CD4-positive, alpha-beta T cell treated with Interferon alpha-2 for 1 hour (primary cell): Measurements from ENCODE around the gene BEND3.
"Not testable (repeated sequence)": the region's sequence is repeated elsewhere in the genome, so short reads cannot be mapped to it uniquely, and the experiment has no call there.

Source experiments
- DNase-seq, 2 donors: peaks; one replicate each; pipeline ENCODE4 v3.0.0-alpha.2; 2020 to 2022

BEND3 gene

DNA sequence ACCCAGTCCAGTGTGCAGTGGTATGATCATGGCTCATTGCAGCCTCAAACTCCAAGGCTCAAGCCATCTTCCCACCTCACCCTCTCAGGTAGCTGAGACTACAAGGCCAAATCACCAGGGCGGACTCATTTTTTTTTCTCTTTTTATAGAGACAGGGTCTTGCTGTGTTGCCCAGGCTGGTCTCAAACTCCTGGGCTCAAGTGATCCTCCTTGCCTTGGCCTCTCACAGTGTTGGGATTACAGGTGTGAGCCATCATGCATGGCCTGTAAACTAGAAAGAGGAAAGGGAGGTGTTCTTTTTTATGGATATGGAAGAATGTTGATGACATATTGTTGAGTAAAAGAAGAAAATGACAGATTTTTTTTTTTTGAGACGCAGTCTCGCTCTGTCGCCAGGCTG, 5.1 kb upstream of the BEND3 start:
- DNase-seq: no peak

DNA sequence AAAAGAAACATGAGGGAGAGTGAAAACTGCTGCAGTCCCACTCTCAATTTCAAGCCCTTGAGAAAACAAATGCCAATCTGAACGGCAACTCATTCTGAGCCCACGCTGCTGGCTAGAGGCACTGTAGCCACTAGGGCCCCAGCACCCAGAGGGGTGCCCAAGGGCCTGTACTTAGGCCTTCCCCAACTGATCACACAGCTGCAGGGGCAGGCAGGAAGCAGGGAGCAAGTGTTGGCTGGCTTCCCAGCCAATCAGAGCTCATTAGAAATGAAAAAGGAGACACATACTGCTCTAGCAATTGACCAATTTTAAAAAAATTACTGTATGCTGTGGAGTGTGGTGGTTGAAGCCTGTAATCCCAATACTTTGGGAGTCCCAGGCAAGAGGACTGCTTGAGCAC, 3.7 kb upstream of the BEND3 start:
- DNase-seq: no peak

DNA sequence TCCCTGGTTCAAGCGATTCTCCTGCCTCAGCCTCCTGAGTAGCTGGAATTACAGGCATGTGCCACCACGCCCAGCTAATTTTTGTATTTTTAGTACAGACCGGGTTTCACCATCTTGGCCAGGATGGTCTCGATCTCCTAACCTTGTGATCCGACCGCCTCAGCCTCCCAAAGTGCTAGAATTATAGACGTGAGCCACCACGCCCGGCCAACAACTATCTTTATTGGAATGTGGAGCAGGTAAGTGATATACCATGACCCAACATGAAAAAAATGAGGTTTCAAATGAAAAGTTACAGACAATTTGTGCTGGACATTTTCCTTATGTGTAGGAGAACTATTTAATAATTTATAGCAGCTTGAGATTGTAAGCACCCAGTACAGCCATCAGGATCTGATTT, 3.2 kb upstream of the BEND3 start:
- DNase-seq: not testable (repeated sequence)

DNA sequence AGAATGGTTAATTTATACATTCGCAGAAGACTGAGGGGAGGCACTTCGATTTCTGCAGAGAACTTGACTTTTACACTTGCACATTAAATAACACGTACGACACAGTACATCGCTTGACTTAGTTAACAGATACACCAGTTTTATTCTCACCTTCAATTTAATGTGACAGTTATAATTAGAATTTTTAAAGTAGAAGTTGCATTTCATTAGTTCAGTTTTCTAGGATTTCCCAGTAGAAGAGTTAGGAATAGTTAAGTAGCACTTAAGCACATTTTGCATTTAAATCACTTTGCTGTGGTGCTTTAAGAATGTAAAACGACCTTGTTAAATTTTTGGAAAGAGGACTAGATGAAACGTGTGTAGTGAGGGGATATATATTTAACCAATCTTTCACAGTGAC, 1.6 kb upstream of the BEND3 start:
- no peak for DNase-seq

DNA sequence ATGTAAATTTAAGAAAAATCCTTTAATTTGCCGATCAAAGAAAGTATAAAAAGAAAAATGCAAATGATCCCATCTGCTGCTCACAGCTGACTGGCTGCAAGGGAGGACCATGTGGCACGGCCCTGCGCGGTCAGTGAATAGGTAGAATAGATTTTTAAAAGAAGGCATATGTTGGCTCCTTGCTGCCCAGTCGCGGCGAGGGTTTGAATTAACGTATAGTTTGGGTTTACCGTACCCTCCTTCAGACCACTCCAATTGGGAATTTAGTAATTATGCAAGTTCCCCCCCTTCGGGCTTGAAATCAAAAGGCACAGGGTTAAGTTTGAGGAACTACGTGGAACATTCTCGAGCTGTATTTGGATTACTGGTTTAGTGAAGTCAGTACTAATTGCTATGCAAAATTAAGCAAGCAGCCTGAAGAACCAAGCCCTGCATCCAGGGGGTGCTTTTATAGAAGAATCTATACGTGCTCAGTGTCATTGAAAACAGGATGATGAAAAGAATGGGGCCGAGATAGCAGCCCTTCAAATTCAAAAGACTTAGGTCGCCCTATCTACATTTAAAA, 1.1 kb upstream of the BEND3 start:
- peak; percentile 5 to 22 for DNase-seq

DNA sequence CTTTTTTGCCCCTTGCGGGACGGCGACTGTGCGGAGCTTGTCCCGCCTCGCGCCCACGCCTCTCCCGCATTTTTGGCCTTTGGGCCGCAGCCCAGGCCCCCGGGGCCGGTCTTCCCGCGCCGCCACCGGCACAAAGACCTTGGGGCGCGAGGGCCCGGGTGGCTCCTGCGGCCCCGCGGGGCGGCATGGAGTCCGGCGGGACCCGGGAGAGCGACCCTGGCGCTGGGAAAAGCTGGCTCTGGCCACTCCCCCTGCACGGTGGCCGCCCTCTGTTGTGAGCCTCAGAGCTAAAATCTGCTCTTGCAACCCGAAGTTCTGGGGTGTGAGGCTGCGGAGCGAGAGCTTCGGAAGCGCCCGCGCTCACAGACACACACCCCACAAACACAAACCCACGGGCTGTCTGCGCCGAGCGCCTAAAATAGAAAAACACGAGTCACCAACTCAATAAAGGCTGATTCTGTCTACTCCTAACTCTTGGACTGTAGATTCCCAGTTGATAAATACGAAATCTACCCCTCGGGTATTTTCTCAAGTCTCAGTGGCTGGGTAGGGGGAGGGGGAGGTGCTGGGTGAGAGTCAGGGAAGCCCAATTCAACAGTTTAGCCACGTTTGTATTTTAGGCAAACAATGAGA, 496 bp upstream of the BEND3 start:
- DNase-seq: peak in 1 of 2 donors; percentile 11

DNA sequence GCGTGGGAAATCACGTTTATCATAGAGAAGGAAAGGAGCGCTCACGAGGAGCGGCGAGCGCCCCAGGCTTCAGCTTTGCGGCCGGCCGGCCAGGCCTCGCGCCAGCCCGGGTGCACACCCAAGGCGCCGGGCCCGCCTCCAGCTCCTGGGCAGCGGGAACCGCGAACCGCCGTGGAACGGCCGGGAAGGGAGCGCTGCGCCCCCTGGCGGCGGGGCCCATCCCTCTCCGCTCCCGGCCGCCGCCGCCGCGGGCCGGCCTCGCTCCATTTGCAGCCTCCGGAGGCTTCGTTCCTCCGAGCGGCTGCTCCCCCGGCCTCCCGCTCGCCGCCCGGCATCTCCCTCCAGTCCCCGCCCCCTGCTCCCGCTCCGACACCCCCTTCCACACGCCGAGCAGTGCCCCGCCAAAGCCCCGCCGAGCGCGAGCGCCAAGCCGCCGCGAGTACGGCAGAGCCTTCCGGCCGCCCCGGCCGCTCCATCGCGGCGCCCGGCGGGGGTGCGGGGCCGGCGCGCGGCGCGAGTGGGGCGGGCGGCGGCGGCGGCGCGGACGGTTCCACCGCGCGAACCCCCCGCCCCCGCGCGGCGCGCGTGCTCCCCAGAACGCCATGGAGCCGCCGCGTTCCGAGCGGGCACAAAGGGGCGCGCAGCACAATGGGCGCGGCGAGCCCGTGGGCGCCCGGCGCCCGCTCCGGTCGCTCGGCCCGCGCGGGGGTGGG, 946 bp downstream of the BEND3 start:
- peak; percentile 65 to 73 for DNase-seq

DNA sequence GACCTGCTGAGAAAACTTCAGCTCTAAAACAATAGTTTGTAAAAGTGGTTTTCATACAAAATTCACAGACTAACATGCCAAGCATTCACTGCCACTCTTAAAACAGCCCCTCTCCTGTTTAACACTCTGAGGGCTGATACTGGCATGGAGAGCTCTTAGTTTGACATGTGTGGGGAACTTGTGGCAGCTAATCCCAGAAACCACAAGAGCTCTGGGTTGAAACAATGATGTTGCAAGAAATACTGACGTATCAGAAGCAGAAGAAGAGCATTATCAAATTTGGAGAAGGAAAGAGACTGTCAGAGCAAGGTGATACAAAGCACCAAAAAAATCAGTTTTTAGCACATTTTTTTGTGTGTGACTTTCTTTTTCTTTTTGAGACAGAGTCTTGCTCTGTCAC, 5.1 kb downstream of the BEND3 start:
- DNase-seq: no peak

DNA sequence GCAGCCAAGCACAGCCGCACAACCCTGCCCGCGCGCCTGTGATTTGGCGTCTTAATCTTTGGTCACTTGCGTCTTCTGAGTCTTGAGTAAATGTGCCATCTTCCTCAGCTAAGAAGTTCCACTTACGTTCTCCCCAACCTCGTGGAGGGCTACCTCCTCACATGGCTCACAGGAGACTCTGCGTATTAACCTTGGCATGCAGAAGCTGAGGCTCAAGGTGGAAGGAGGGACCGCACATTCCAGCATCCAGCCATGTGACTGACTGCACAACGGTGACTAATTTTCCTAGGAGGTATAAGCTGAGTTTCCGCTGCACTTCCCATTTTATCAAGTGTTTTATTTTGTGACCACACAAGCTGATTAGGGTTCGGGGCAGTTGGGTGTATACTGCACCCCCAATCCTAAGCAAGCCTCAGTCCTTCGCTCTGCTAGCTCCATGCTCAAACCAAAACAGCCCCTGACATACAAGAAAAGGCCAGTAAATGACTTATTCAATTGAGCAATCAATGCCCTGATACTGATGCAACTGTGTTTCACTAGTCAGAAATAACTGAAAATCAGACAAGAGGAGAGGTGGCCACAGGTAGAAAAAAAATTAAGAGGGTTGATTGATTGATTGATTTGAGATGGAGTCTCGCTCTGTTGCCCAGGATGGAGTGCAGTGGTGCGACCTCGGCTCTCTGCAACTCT, 7.0 kb downstream of the BEND3 start:
- DNase-seq: no peak

DNA sequence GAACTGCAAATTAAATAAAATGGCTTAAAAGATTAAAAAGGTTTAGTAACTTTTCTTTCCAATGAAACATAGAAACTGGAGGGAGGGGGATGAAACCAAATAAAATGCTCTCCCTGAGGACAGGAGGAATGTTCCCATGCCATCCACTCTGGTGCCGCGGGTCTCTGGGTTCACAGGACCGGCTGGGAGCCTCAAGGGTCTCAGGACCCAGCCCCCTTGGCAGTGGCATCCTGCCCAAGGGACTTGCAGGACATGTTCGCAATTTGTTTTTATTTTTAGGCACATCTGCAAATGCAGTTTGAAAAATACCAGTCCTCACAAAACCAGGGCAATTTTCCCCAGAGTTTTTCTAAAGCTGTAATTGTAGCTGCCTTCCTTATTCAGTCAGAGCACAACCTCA, 7.5 kb downstream of the BEND3 start:
- DNase-seq: no peak

DNA sequence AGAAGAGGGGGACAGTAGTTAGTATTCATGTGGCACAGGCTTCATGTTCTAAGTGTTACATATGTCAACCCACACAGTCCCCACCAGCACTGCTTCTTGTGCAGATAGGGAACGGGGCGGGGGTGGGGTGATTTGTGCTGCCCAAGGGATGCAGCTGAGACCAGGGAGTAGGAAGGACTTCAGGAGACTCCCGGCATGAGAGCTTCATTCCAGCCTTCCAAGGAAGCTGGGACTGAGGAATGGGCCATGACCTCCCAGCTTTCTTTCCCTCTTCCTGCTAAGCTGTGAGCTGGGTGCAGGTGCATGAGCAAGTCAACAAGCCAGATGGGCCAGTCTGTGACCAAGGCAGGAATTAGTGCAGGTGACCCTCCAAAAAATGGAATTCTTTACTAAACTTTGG, 9.2 kb downstream of the BEND3 start:
- DNase-seq: no peak

DNA sequence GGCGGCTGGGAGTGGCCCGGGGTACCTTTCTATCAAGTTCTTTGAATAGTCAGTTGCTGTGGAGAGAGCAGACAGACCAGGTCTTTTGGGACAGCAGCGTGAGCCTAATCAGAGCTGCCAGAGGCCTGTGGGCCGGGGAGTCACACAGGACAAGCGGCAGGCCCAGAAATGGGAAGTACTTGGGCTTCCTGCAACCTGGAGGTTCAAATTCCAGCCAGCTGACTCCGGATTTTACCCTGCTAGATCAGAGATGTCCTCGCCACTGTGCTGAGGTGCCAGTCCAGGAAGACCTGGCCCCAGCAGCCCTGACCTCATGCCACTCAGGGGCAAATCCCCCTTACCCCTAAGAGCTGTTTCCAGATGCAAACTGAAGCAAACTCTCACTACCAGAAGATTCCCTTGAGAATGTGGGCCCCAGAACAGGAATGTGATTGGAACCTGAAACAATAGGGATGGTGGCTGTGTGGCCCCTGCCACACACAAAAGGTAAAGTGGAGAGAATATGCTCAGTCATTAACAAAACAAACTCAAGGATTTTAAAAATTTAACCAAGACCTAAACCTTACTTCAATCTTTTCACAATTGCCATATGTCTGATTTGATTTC, 9.7 kb downstream of the BEND3 start:
- no peak for DNase-seq

DNA sequence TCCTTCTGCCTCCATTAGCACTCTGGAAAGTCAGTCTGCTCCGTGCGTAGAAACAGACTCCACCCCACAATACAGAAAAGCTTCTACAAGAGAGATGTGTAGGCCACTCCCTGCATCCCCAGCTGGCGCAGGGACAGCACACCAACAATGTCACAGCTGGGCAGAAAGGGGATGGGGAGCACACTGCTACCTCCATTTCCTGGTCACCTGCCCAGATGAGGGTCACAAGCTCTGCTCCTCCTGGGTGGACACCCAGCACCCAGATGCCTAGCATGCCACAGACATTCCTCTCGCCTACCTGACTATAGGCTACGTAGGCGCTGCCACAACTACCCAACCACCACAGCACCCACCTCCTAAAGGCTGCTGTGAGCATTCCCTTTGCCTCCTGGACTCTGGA, 12.2 kb downstream of the BEND3 start:
- DNase-seq: no peak

DNA sequence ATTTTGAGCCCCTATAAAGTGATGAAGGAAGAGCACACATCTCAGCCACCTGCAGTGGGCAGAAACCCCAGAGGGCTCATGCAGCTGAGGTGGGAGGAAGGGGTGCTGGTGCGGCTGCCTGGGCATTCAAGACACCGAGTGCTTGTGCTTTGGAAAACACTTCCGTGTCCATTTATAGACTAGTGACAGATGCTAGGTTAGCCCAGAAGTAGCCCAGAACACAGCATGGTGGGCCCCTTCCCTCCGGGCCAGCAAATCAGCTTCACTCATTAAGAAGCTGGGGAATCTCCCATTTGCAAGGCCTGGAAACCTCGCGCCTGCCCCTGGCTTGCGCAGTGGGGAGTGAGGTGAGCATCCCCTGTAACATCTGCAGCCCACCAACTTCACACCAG, 12.9 kb downstream of the BEND3 start:
- DNase-seq: no peak

DNA sequence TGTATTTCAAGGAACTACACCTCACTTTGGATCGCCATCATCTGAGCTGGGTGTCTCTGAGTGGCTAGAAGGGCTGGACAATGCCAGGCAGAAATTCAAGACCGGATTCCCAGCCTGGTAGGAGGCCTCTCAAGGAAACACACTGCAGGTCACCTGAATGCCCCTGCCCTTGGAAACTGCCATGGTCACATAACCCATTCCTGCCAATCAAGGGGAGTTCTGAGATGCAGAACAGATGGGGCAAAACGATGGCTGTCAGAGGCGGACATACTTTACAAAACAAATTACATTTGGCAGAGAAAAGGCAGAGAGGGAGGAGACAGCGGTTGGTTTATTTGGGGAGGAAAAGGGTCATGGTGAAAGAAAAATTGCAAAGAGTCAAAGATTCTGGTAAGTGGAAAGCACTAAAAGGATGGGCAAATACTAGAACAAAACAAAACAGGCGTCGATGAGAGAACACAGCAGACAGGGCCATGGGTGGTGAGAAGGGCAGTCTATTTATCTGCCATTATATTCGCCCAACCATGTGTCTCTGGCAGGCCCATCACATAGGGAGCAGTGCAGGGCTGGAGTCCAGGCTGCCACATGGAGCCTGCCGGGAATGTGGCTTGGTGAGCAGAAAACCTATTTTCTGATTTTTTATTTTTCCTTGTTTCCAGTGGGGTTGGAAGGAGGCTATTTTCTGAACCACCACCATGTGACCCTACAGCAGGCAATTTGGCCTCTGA, 13.5 kb downstream of the BEND3 start:
- DNase-seq: no peak

DNA sequence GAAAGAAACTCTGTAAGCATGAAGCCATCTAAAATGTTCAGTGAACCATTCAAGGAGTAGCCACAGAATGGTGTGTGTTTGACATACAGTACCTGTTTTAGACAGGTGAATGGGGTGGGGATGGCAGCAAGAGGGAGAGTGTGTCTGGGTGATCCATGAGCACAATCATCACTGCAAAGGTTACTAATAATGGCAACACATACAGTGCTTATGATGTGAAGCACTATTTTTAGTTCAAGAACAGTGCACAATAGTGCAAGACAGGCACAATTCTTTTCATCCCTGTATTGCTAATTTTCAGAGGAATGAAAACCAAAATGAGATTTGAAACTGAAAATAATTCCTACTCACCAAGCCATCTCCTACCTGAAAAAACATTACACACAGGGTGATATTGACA, 14.1 kb downstream of the BEND3 start:
- no peak for DNase-seq

DNA sequence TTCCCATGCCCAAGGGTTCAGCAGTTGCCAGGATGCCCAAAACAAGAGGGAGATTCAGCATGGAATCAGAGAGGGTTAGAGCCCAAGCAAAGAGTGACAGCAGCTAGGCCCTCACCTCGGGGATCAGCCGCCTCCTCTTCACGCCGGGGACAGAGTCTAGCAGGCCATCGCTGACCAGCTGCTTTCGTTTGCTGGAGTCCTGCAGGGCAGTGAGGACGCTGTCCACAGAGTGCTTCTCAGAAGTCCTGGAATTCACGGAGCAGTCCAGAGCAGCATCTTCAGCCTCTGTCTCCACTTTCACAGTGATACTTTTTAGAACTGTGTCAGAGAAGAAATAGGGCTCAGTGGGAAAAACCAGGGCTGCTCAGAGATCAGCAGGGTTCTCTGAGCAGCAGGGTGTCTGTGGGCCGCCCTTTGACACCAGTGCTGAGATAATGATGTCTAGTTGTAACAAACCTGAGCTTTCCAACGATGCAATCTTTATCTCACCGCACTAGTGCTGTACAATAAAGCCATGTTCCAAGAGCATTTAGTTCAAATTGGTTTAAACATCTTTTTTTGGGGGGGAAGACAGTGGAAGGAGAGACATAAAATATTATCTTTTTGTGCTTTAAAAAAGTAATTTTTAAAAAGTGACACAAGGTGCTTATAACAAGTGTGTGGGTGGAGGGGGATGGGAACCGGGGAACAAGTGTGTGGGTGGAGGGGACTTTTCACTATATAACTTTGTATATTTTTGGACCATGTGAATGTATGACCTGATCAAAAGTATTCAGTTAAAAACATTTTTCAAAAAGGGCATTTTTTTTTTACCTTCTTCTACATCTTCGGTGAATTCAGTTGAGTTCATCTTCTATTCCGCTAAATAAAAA, 16.6 kb downstream of the BEND3 start:
- no peak for DNase-seq

DNA sequence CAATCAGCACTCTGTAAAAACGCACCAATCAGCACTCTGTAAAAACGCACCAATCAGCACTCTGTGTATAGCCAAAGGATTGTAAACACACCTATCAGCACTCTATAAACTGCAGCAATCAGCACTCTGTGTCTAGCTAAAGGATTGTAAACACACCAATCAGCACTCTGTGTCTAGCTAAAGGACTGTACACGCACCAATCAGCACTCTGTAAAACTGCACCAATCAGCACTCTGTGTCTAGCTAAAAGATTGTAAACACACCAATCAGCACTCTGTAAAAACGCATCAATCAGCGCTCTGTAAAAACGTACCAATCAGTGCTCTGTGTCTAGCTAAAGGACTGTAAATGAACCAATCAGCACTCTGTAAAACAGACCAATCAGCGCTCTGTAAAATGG, 30.9 kb downstream of the BEND3 start:
- DNase-seq: not testable (repeated sequence)

DNA sequence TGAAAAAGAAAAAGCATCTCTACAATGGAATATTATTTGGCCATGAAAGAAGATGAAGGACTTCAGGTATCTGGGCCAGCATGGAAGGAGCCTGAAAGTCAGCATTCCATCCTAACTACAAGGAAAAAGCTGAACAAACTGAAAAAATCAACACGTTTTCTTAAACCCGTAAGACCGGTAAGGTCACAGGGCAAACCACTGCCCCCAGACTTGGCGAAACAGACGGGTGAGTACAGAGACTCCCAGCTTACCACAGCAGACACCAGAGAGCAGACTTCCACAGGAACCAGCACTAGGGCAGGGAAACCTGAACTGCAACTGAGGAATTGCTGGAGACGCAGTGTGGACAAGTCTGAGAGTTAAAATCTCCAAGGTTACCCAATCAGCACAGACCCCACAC, 31.4 kb downstream of the BEND3 start:
- DNase-seq: no peak

DNA sequence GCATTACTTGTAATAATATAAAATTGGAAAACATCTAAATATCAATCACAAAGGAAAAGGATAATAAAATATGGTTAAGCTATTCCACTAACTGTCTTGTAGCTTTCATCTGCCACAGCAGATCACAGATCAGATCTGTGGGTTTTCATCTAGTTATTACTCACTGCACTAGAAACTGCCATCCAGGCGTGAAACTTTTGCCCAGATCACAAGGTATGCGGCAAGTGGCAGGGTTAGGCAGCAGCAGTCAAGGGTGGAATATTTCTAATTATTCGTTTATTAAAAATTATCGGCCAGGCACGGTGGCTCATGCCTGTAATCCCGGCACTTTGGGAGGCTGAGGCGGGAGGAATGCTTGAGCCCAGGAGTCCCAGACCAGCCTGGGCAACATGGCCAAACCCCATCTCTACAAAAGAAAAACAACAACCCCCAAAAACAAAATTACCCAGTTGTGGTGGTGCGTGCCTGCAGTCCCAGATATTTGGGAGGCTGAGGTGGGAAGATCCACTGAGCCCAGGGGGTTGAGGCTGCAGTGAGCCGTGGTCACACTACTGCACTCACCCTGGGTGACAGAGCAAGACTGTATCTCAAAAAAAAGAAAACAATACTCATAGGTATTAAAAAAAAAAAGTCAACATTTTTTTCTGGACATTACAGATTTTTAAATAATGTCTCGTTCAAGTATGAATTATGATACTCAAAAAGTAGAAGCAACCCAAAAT, 32.1 kb downstream of the BEND3 start:
- no peak for DNase-seq

DNA sequence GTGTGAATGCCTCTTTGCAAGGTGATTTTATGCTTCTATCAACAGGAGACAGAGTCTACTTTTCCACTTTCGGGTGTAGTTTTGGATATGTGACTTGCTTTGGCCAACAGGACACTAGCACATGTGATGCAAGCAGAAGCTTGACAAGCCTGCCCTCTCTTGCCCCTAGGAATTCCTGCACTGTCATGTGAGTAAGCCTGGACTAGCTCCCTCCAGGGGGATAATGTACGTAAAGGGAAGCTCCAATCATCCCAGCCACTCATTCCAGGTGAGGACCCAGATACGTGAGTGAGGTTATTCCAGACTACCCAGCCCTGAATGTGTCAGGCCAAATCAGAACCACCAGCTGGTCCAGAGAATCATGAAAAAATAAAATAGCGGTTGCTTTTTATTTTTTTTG, 33.3 kb downstream of the BEND3 start:
- no peak for DNase-seq
